Activated T-cell treated with anti-CD3 and anti-CD28 coated beads for 24 hours (primary cell): ENCODE measurements around the gene TAB2.
"Not testable (repeated sequence)": the region's sequence is repeated elsewhere in the genome, so short reads cannot be mapped to it uniquely, and the experiment has no call there.

Experiments used
- DNase-seq: peaks from one replicate; pipeline ENCODE4 v3.0.0-alpha.2; 2020; ENCODE audit warnings: low read depth

The TAB2 gene

GRCh38 chr6:149444360-149445094, 127.0 kb downstream of the TAB2 start:
- not testable (repeated sequence) for DNase-seq

GRCh38 chr6:149445095-149445466, 127.6 kb downstream of the TAB2 start:
- no peak for DNase-seq

GRCh38 chr6:149445573-149445972, 128.1 kb downstream of the TAB2 start:
- DNase-seq, result no peak

- no peak for DNase-seq
Measured at GRCh38 chr6:149446791-149447376, 129.4 kb downstream of the TAB2 start.

GRCh38 chr6:149448821-149449453, 131.4 kb downstream of the TAB2 start:
- no peak for DNase-seq

GRCh38 chr6:149449831-149450678, 132.5 kb downstream of the TAB2 start:
- DNase-seq, result no peak

GRCh38 chr6:149450679-149451375, 133.3 kb downstream of the TAB2 start:
- no peak for DNase-seq

- no peak for DNase-seq
Measured at GRCh38 chr6:149451376-149452036, 134.0 kb downstream of the TAB2 start.

- no peak for DNase-seq
Measured at GRCh38 chr6:149452037-149452939, 134.8 kb downstream of the TAB2 start.

GRCh38 chr6:149453597-149454345, 136.3 kb downstream of the TAB2 start:
- no peak for DNase-seq

GRCh38 chr6:149454346-149454848, 136.9 kb downstream of the TAB2 start:
- no peak for DNase-seq

- DNase-seq, result no peak
Measured at GRCh38 chr6:149455031-149455732, 137.7 kb downstream of the TAB2 start.

GRCh38 chr6:149456311-149457021, 139.0 kb downstream of the TAB2 start:
- no peak for DNase-seq

- DNase-seq, result no peak
Measured at GRCh38 chr6:149457316-149457884, 139.9 kb downstream of the TAB2 start.

- no peak for DNase-seq
Measured at GRCh38 chr6:149458196-149458595, 140.7 kb downstream of the TAB2 start.

GRCh38 chr6:149458806-149459205, 141.3 kb downstream of the TAB2 start:
- DNase-seq, result no peak

GRCh38 chr6:149459761-149460160, 142.2 kb downstream of the TAB2 start:
- DNase-seq, result no peak

- DNase-seq, result not testable (repeated sequence)
Measured at GRCh38 chr6:149460249-149460648, 142.7 kb downstream of the TAB2 start.
